Activated CD4-positive, alpha-beta memory T cell treated with anti-CD3 and anti-CD28 coated beads for 36 hours (primary cell): ENCODE data around the gene LYPD1. TPM values are rescaled to one million over a fixed set of nuclear protein-coding genes. Genes with fewer than 3 reads are reported as not detected.

Source experiments
- CTCF ChIA-PET: fragments of 350-600 bp; sonication (Branson Sonifier 250); formaldehyde crosslinking; loops from one replicate; lab custom pipeline; 2021; ENCODE audit warnings: antibody characterized with exemption, inconsistent platforms; lab: Charles Lee
- POLR2A ChIA-PET: fragments of 350-600 bp; sonication (Branson Sonifier 250); formaldehyde crosslinking; loops from one replicate; lab custom pipeline; 2021; ENCODE audit warnings: antibody characterized with exemption; lab: Charles Lee
- DNase-seq: peaks from one replicate; pipeline ENCODE4 v3.0.0-alpha.2; 2020
- H3K27ac Mint-ChIP-seq: one replicate; pipeline ENCODE4 v1.8.0; 2021; ENCODE audit warnings: mixed read lengths
- H3K27me3 Mint-ChIP-seq: one replicate; pipeline ENCODE4 v1.8.0; 2021; ENCODE audit warnings: mixed read lengths
- H3K36me3 Mint-ChIP-seq: one replicate; pipeline ENCODE4 v1.8.0; 2021; ENCODE audit warnings: mixed read lengths
- H3K4me1 Mint-ChIP-seq: one replicate; pipeline ENCODE4 v1.8.0; 2021; ENCODE audit warnings: low read depth, mixed read lengths
- H3K4me3 Mint-ChIP-seq: one replicate; pipeline ENCODE4 v1.8.0; 2021; ENCODE audit warnings: mild to moderate bottlenecking, mixed read lengths
- H3K9me3 Mint-ChIP-seq: one replicate; pipeline ENCODE4 v1.8.0; 2021; ENCODE audit warnings: mixed read lengths
- intact Hi-C: fragments of 100-400 bp; cut with micrococcal nuclease; formaldehyde crosslinking; loops from one replicate; pipeline ENCODE4 v1.15.1; 2023
- total RNA-seq, 2 experiments: library from RNA; stranded (reverse); gene quantifications; one replicate each; pipeline ENCODE4 v1.2.3, GENCODE V29; 2021

The LYPD1 gene
- total RNA-seq, 2 experiments from 2014 or later = not detected

DNA sequence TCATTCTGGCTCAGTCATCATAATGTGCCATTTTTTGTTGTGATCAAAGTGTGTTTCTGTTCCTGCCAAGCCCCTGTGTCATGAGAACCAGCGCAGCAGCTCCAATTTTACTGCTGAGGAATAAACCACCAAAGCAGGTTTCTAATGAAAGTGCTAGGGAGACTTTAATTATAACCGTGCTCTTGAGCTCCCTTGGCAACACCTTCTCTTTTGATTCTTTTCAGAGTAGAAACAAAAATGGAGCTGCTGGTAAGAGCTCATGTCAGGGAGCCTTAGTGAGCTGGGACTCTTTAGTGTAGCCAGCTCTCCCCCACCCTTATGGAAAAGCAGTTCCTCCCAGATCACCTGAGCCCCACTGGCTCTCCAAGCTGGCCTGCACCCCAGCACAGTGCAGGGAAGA lies 74.3 kb downstream of the LYPD1 start:
- Mint-ChIP-seq H3K4me1 (no peaks in the 10 kb centered on the region), H3K36me3 (no peaks in the 10 kb centered on the region), H3K27ac (no peak overlapping the region), H3K27me3 (peaks cover 3% of the 10 kb centered on the region), H3K4me3 (no peak overlapping the region), H3K9me3 (peaks cover 2% of the 10 kb centered on the region)
- intact Hi-C loops = no loop called here
- CTCF ChIA-PET = no interaction called here
- POLR2A ChIA-PET = no interaction called here
- no peak for DNase-seq

DNA sequence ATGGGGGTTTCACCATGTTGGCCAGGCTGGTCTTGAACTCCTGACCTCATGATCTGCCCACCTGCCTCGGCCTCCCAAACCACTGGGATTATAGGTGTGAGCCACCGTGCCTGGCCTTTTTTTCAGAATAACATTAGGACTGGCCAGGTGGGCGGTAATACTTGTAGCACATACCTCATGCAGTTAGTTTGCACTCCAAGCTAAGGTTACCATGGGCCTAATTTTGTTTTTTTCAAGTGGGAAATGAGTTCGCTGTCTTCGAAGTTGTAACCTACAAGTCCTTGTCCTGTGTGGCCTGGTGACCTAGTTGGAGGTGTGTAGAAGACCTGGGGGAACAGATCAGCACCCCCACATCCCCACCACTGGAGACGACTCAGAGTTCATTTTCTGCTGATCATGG lies 74.8 kb downstream of the LYPD1 start:
- Mint-ChIP-seq H3K9me3 (peaks cover 2% of the 10 kb centered on the region), H3K36me3 (no peaks in the 10 kb centered on the region), H3K27ac (no peak overlapping the region), H3K4me1 (no peaks in the 10 kb centered on the region), H3K27me3 (peaks cover 3% of the 10 kb centered on the region), H3K4me3 (no peak overlapping the region)
- no peak for DNase-seq
- POLR2A ChIA-PET = no interaction called here
- intact Hi-C loops = no loop called here
- CTCF ChIA-PET = no interaction called here
